Inflammatory macrophage treated with lipopolysaccharide for 4 hours (primary cell): Measurements from ENCODE around the gene AMH.

Experiments
- DNase-seq: peaks from one replicate; pipeline ENCODE4 v3.0.0-alpha.2; 2020

AMH gene

DNA sequence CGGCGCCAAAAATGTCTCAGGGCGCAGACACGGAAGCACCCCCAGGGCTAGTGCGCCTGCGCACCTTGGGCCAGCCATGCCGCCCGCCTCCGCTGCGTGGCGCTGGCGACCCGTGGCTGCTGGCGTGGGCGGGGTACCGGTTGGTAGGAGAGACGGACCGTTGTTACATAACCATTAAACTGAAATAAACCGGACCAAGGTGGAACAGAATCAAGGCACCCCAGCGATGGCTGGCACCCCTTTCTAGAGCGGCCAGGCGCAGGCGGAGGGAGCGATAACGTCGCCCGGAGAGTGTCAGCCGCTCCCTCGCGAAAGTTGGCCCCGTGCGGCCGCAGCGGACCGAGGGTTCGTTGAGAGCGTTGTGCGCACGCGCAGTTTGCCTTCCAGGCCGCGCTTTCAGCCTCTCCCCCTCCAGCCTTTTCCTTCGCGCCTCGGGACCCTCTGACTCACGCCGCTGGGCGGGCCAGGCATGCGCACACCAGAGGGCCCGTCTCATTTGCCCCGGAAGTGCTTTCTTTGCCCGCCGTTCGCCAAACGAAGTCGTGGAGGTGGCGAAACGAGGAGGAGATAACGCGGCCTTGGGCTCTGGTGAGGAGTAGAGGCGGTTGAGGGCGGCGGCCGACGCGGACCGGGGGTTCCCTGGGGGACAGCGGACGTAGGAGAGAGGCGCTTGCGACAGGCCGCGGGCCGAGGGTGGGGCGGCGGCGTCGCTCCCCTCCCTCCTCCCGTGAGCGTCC is 12.6 kb upstream of the AMH start, which contains the start of the genes PLEKHJ1 and SF3A2:
Gene PLEKHJ1 (minus strand): TSS at position 16 of the 737 bp plus-strand sequence. CDS start 81 bp downstream, outside the sequence.
Gene SF3A2 (plus strand): TSS at position 511 of the 737 bp plus-strand sequence. CDS start 6,595 bp downstream, outside the sequence.
- peak; percentile 97 for DNase-seq

DNA sequence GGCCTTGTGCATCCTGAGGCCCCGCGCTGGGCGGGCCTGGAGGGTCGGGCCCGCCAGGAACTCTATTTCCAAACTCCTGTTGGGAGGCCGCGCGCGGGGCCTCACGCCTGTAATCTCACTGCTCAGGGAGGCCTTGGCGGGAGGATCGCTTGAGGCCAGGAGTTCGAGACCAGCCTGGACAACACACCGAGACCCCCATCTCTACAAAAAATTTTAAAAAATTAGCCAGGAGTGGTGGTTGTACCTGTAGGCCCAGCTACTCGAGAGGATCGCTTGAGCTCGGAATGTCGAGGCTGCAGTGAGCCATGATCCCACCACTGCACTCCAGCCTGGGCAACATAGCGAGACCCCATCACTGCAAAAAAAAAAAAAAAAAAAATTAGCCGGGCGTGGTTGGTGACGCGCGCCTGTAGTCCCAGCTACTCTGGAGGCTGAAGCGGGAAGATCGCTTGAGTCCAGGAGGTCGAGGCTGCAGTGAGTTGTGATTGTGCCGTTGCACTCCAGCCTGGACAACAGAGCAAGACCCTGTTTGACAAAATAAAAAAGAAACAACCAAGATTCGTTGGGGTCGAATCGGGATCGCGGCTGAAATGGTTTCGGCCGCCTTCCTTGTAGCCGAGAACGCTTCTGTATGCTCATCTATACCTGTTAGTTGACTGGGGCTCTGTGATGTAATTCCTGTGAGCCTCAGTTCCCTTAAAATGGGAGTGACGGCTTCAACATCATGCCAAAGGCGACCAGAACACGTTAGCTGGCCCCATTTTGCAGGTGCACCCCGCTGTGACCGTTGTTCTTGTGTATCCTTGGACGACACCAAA is 11.9 kb upstream of the AMH start:
- no peak for DNase-seq

DNA sequence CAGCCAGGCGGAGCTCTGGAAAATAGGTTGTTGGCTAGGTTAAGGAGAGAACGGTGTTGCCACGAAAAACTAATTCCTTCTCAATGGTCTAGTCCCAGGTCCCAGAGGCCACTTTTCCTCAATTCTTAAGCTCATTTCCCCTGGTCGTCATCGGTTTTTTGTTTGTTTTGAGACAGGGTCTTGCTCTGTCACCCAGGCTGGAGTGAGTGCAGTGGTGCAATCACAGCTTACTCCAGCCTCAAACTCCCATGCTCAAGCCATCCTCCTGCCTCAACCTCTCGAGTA is 11.3 kb upstream of the AMH start:
- no peak for DNase-seq

DNA sequence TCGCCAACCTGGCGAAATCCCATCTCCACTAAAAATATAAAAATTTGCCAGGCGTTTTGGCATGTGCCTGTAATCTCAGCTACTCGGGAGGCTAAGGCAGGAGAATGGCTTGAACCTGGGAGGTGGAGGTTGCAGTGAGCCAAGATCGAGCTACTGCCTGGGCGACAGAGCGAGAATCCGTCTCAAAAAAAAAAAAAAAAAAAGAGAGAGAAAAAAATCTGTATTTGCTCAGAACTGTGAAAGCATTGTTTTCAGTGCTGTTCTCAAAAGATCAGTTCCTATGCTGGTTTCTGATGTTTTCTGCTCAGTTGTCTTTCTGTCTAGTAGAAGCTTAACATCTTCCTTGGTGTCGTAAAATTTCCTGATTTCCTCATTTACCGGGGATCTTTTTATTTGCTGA is 9.9 kb upstream of the AMH start:
- DNase-seq = peak; percentile 39

DNA sequence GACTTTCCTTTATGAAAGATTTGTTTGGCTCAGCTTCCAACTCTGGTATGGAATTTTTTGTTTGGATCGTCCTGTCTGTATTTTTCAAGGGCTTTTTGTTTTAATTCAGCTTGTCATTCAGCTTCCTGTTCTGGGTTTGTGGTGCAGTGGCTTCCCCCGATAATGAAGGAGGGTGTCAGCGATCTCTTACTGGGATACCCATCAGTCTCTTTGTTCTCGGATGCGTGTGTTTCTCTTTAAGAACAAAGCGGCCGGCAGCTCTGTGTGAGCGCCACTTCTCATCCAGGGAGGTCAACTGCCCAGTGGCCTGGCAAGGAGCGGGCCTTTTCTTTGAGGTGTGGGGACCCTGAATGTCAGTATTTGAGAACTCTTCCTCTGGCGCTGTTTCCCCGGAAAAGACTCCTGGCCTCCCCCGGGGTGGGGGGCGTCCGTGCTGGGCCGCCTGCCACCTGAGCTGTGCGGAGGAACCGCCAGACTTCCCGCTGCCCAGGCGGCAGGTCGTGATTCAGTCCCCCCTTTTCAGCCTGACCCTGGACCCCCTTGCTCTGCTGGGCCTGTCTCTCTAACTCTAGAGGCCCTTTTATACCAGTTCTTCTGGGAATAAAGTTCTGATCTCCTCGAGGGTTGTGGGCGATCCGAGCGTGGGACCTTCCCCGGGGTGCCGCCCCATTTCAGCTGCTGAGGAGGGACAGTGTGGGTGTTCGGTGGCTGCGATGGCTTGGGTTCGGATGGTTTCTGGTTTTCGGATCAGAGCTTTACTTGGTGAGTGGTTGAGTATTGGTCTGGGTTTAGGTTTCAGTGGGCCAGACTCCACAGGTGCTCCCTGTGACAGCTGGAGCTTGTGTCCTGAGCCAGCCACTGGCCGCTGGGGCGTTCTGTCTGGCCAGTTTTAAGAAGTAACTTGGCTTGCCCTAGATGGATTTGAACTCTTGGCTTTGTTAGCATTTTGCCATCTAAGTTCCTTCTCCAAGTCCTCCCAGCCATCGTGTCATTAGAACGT is 9.1 kb upstream of the AMH start:
- DNase-seq = peak; percentile 37

DNA sequence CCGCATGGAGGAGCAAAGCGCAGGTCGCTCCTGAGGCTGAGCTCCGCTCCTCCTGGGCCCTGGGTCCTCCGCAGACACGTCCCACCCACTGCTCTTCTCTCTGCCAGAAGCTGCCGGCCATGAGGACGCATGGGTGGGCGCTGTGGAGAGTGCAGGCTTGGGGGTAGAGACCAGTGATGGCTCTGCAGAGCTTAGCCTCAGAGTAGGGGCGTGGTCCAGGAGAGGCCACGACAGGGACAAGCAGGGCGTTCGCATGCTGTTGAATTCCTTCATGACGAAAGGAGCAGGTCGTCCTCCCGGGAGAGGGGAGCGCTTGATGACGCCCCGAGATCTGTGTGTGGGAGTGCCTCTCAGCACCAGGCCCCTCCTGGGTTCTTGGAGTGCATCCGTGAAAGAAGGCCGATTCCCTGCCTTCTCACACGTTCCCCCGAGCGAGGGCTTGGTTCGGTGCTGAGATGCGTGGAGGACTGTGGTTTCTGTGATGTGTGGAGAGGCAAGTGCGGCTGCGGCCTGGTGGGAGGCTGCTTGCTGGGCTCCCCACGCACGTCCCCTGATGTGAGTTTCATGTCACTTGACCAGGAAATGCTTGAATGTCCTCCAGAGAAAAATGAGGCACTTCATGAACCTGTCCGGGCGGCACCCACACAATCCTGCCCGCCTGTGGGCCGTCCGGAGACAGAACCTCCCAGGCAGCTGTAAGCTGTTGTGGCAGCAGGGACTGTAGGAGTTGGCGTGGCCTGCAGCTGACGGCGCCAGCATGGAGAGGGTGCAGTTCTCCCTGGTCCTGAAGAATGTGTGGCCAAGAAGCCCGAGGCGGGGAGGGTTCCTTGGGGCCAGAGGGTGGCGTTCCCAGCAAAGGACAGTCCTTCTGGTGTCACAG is 8.0 kb upstream of the AMH start:
- DNase-seq = no peak

DNA sequence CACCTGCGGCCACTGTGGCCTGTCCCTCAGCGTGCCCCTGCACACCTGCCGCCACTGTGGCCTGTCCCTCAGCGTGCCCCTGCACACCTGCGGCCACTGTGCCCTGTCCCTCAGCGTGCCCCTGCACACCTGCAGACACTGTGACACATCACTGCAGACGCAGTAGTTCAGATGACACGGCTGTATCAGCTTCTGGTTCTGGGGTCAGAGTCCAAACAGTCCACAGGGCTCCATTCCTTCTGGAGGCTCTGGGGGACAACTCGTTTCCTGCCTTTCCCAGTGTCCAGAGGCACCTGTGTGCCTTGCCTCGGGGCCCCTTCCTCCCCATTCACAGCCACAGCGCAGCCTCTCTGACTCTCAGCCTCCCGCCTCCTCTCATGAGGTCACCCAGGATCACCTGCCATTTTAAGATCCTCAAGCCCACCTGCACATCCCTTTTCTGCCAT is 7.0 kb upstream of the AMH start:
- no peak for DNase-seq

DNA sequence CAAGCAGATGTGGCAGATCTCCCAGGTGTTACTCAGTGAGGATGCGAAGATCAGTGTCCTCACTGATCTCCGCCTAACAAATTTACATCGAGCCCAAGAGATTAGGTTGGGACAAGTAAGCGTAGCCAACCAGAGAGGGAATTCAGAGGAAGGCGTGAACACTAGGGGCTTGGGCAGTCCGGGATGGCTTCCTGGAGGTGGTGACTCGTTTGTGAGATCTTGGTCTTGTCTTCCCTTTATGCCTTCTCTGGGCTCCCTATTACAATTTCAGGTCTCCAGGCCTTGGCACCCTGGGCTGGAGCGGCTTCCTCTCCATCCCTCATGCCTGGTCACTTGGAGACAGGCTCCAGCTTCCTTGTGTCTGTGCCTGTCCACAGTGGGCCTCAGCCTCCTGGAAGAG is 6.3 kb upstream of the AMH start:
- DNase-seq = no peak

DNA sequence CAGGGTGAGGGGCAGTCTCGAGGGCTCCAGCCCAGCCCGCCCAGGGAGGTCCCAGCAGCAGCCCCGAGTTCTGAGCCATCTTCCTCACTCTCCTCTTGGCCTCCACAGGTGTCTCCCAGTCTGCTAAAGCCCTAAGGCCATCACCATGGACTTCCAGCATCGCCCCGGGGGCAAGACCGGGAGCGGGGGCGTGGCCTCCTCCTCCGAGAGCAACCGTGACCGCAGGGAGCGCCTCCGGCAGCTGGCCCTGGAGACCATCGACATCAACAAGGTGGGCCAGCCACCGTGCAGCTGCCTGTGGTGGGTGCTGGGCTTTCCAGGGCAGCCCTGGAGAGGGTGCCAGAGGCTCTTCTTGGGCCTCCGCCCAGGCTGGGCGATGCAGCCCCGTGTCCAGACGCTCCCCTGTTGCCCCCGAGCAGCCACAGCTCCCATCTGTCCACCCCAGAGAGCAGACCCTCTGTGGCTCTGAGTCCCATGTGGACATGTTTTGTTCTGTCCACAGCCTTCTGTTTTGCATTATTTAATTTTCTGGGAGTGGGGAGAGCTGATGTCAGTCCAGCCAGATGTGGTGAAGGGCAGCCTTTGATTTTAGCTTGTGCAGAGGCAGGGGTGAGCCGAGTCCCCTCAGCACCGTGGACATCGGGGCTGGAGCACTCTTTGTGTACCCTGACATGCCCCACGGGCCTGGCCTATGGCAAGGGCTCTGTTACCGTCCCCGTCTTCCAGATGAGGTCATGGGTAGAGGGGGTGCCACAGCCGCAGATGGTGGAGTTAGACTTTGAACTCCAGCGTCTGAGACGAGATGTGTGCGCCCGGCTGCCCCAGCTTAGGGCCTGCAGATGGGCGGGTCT is 5.6 kb upstream of the AMH start:
- DNase-seq = no peak

DNA sequence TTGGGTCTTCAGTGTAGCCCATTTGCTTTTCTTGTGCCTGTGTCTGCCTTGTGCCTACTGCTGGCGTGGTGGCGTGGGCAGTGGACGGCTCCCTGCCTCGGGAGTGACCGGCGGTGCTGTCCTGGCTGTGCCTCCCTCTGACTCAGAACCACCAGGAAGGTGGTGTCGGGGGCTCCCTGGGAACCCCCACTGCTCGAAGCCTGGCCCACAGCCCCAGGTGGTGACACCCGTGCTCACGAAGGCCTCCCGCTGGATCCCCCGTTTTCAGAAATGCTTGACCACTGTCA is 5.1 kb upstream of the AMH start:
- no peak for DNase-seq

DNA sequence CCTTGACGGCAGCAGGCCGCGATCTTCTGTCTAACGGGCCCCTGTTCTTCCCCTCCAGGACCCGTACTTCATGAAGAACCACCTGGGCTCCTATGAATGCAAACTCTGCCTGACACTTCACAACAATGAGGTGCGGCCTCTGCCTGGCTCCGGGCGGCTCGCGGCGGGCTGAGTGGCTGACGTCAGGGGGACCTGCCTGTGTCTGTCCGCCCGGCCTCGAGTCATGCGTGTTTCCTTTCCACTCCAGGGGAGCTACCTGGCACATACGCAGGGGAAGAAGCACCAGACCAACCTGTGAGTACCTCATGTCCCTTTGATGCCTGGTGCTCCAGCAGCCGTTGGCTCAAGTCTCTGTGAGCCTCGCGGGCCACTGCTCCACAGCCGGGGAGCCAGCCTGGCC is 4.6 kb upstream of the AMH start:
- DNase-seq = no peak

DNA sequence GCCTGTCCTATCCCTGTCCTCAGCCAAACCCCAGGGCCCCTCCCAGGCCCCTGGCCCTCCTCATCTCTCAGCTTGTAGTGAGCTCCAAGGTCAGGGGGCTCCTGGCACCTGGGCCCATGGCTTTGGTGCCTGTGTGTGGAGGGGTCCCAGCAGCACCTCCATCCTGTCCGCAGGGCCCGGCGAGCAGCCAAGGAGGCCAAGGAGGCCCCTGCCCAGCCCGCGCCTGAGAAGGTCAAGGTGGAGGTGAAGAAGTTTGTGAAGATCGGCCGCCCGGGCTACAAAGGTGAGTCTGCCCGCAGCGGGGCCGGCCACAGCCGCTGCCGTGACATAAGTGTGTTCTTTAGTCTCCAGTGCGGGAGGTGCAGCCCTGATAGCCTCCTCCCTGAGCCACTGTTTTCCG is 3.9 kb upstream of the AMH start:
- no peak for DNase-seq

DNA sequence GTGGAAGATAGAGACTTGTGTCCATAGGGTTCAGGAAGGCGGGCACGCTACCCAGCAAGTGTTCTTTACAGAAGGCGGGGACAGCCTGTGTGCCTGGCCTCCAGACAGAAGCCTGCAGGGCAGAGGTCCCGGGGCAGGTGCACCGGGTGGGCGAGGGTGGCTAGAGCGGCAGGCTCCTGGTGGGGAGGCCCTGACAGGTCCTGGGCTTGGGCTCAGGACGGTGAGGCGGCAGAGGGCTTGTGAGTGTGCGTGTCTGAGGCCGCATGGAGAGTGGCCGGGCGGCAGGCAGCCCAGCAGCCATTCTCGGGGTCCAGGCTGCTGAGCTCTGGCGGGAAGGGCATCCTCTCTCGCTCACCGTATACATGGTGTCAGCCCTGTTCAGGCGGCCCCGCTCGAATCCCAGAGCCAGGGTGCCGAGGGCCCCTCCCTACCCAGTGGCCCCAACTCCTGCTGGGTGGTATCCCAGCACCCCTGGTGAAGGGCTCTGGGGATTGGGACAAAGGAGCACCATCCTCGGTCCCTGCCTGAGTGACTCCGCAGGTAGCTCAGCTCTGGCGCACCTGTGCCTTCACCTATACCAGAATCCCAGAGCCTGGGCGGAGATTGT is 3.0 kb upstream of the AMH start:
- DNase-seq = no peak

DNA sequence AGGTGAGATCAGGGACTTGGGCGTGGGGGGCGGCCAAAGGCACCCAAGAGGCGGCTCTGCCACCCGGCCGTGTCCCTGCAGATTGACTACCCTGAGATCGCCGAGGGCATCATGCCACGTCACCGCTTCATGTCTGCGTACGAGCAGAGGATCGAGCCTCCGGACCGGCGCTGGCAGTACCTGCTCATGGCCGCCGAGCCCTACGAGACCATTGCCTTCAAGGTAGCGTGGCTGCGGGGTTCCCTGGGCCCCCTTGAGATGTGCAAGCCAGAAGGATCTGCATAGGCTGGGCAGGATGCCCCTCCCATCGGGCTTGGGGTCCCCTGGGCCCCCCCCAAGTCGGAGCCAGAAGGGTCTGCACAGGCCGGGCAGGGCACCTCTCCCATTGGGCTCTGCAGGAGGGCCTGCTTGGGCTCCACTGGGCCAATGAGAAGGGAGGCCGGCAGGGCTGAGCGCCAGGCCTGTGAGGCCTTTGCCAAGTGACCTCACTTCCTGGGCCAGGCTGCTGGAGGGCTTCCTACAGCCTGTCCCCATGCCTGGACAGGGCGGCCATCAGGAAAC is 2.2 kb upstream of the AMH start:
- DNase-seq = no peak

DNA sequence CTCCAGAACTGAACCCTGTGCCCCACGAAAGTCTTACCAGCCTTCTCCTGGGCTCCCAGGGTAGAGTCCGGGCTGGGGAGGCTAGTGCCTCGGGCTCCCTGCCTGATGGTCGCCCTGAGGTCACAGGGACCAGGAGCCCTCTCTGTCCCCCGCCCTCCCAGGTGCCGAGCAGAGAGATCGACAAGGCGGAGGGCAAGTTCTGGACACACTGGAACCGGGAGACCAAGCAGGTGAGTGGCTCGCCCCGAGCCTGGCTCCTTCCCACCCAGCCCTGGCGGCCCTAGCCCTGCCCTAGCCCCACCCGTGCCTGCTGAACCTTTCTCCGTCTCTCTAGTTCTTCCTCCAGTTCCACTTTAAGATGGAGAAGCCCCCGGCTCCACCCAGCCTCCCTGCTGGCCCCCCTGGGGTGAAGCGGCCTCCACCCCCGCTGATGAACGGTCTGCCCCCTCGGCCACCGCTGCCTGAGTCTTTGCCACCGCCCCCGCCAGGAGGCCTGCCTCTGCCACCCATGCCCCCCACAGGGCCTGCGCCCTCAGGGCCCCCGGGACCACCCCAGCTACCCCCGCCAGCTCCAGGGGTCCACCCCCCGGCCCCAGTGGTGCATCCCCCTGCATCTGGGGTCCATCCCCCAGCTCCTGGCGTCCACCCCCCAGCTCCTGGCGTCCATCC is 1.6 kb upstream of the AMH start:
- DNase-seq = no peak

DNA sequence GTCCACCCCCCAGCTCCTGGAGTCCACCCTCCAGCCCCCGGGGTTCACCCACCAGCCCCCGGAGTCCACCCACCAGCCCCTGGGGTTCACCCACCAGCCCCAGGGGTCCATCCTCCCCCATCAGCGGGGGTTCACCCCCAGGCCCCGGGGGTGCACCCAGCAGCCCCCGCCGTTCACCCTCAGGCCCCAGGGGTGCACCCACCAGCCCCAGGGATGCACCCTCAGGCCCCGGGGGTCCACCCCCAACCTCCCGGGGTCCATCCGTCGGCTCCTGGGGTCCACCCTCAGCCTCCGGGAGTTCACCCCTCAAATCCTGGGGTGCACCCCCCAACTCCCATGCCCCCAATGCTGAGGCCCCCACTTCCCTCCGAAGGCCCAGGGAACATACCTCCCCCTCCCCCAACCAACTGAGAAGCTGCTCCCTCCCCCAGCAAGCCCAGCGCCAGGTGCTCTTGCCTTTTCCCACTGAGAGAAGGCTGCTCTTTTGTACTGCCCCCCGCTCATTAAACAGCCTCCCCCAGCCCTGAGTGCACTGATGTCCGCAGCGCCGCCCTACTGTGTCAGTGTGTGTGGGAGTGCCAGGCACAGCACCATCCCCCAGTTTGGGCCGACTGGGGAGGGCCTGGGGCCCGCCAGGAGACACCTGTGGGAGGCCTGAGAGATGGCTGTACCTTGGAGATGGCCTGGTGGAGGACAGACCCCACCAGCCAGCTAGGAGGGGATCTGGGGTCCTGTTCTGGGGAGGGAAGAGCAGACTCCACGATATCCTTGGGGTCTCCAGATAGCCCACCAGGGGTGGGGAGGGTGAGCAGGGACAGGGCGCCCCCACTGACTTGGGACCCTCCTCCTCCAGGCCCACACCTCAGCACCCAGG is 750 bp upstream of the AMH start:
- DNase-seq = no peak

DNA sequence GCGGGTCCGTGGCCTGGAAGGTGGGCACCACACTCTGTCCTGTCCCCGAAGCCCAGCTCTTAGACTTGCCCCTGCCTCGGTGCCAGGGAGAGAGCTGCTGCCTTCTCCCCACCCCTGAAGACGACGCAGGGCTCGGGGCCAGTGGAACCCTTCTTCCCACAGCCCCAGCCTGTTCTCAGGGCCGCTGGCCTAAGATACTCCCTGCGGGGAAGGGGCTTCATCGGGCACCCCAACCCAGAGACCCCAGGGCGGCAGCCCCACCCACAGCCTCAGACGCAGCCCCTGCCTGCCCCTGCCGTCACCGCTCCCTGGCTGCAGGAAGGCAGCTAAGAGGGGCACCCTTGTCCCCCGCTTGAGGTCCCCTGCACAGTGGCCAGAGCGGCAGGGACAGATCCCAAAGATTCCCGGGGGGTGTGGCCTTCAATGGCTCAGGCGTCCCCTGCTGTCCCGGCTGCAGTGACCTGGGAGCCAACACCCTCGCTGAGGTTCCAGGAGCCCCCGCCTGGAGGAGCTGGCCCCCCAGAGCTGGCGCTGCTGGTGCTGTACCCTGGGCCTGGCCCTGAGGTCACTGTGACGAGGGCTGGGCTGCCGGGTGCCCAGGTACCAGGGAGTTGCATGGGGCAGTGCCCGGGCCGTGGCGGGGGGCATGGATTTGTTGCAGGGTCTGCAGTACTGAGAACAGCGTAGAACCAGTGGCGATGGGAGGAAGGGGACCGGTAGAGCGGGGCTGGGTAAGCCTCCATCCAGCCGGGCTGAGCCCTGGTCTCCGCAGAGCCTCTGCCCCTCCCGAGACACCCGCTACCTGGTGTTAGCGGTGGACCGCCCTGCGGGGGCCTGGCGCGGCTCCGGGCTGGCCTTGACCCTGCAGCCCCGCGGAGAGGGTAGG is 1.0 kb downstream of the AMH start:
- DNase-seq = no peak

DNA sequence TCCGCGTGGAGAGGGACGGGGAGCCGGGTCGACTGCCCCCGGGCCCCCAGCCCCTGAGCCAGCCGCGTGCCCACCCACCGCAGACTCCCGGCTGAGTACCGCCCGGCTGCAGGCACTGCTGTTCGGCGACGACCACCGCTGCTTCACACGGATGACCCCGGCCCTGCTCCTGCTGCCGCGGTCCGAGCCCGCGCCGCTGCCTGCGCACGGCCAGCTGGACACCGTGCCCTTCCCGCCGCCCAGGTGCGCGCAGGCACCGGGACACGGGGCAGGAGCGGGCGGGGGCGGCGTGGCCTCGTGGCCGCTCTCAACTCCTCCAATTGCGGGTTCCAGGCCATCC is 1.6 kb downstream of the AMH start:
- no peak for DNase-seq
